HG03521 (cell line): ENCODE data around the gene NKIRAS2.
"Not testable (repeated sequence)": the region's sequence is repeated elsewhere in the genome, so short reads cannot be mapped to it uniquely, and the experiment has no call there.

Experiments
- ATAC-seq: cut with Tn5 transposase; IDR thresholded peaks from one replicate; pipeline ENCODE4 v1.9.1; 2021; ENCODE audit warnings: mild to moderate bottlenecking, moderate library complexity; ENCODE audit not compliant: unreplicated experiment

The NKIRAS2 gene

GRCh38 chr17:41996855-41997164 lies 23.1 kb upstream of the NKIRAS2 start:
- ATAC-seq: no peak

- no peak for ATAC-seq
Measured at GRCh38 chr17:41998497-41998896, 21.4 kb upstream of the NKIRAS2 start.

GRCh38 chr17:42000413-42001133 lies 19.3 kb upstream of the NKIRAS2 start:
- ATAC-seq: no peak

GRCh38 chr17:42001729-42002128 lies 18.2 kb upstream of the NKIRAS2 start:
- ATAC-seq: no peak

- ATAC-seq: no peak
Measured at GRCh38 chr17:42002175-42002791, 17.6 kb upstream of the NKIRAS2 start.

- ATAC-seq: no peak
Measured at GRCh38 chr17:42002792-42003301, 17.0 kb upstream of the NKIRAS2 start.

- no peak for ATAC-seq
Measured at GRCh38 chr17:42005166-42005565, 14.7 kb upstream of the NKIRAS2 start.

GRCh38 chr17:42009170-42009569 lies 10.7 kb upstream of the NKIRAS2 start:
- no peak for ATAC-seq

GRCh38 chr17:42010266-42010680 lies 9.6 kb upstream of the NKIRAS2 start:
- not testable (repeated sequence) for ATAC-seq

- ATAC-seq: no peak
Measured at GRCh38 chr17:42010898-42011516, 8.9 kb upstream of the NKIRAS2 start.

GRCh38 chr17:42012363-42012762 lies 7.5 kb upstream of the NKIRAS2 start:
- ATAC-seq: not testable (repeated sequence)

GRCh38 chr17:42013740-42014139 lies 6.2 kb upstream of the NKIRAS2 start:
- ATAC-seq: not testable (repeated sequence)

GRCh38 chr17:42016411-42016831 lies 3.5 kb upstream of the NKIRAS2 start:
- no peak for ATAC-seq

- ATAC-seq: peak; percentile 79
Measured at GRCh38 chr17:42016941-42017865, 2.7 kb upstream of the NKIRAS2 start, which contains the start of gene DNAJC7. TSS of gene DNAJC7 (minus strand) at chr17:42017439. CDS start at chr17:42017416, 23 bp downstream.

GRCh38 chr17:42017866-42018200 lies 2.1 kb upstream of the NKIRAS2 start:
- ATAC-seq: no peak

GRCh38 chr17:42018339-42018738 lies 1.6 kb upstream of the NKIRAS2 start:
- ATAC-seq: no peak

GRCh38 chr17:42018988-42019387 lies 902 bp upstream of the NKIRAS2 start:
- no peak for ATAC-seq

- ATAC-seq: not testable (repeated sequence)
Measured at GRCh38 chr17:42020845-42021244, 955 bp downstream of the NKIRAS2 start.

GRCh38 chr17:42023524-42024349 lies 3.8 kb downstream of the NKIRAS2 start:
- no peak for ATAC-seq

- ATAC-seq: no peak
Measured at GRCh38 chr17:42025191-42025579, 5.3 kb downstream of the NKIRAS2 start.
